ENCODE data around the gene NXPH4.

NXPH4 gene

DNA sequence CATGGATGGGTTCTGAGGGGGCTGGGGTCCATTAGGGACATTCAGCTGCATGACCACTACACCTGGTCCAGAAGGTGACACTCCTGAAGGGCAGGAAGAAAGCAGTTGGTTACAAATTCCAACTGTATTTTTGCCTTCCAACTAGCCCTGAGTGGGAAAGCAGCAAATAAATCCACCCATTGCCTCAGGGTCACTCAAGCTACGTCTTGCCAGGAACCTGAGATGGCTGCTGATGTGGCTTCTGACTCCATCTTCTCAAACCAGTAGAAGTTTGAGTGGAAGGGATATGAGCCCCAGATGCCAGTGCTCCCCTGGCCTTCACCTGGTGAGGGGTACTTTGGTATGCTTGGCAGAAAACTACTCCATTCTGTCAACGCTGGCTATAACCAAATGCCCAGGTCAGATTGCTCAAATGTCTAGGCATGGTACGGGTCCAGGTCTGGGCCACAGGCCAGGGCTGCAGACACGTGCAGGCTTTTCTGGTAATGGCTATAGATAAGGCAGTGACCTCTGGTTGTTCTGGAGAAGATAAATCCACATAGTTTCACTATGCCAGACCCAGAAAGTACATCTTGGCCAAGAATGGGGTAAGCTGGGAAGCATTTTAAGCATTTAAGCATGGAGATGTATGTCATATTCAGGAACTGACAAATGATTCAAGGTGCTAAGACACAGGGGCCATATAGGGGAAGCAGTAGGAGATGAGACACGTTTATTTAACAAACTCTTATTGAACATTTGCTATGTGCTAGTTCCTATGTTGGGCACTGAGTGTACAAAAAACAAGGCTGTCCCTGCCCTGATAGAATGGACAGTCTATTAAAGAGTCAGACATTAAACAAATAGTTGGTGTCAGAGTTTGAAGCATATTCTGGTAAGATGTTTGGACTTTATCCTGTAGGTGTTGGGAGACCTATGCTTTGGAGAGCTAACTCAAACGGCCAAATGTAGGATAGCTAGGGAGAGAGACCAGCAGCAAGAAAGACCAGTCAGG is 42.7 kb downstream of the NXPH4 start:
- TF ChIP-seq EP300 (IDR thresholded peaks at IDR 0.05; ENCODE audit: borderline replicate concordance) (no peak), NFIC (IDR thresholded peaks at IDR 0.05) (no peak)
- TF ChIP-seq, protein P1, sequence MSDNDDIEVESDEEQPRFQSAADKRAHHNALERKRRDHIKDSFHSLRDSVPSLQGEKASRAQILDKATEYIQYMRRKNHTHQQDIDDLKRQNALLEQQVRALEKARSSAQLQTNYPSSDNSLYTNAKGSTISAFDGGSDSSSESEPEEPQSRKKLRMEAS (IDR thresholded peaks at IDR 0.05): no peak

DNA sequence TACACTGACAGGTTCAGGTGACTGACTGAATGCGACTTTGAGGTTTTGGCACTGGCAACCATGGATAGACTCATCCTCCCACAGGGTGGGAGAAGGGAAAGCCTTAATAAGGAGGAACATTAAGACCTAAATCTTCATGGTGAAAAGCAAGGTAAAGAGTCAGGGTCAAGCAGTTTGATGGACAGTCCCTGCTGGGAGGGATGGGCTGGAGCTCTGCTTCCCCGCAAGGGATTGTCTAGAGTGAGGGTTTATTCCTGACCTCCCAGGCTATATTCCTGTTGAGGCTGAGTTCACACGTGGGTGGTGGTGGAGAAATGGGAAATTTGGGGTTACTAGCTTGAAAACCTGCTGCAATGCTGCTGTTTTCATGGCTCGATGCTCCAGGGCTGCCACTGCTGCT is 43.8 kb downstream of the NXPH4 start:
- TF ChIP-seq NFIC (IDR thresholded peaks at IDR 0.05) (no peak), CEBPB (IDR thresholded peaks at IDR 0.05) (no peak), EP300 (IDR thresholded peaks at IDR 0.05; ENCODE audit: borderline replicate concordance) (no peak), TCF12 (IDR thresholded peaks at IDR 0.05; ENCODE audit: low read depth) (no peak), EGR1 (IDR thresholded peaks at IDR 0.05) (no peak)

DNA sequence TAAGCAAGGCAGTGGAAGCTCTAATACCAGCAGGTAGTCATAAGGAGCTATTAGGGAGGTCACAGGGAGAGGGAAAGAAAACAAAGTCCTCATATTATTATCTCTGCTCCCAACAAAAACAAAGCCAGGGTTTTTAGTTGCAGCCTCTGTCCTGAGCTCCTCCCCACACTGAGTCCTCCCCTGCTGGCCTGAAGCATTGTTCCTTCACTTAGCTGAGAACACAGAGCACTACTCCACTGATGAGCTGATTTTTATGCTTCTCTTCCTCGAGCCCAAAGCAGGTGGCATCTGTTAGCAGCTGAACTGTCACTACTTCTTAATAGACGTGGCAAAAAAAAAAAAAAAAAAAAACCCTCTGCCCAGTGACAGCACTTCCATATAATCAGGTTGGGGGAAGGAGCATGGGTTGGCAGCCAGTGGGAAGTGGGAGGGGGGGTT is 44.9 kb downstream of the NXPH4 start:
- TF ChIP-seq EP300 (IDR thresholded peaks at IDR 0.05; ENCODE audit: borderline replicate concordance) (no peak), FOXM1 (IDR thresholded peaks at IDR 0.05; ENCODE audit: borderline replicate concordance, low read depth) (no peak), TAF1 (IDR thresholded peaks at IDR 0.05; ENCODE audit: low read depth) (no peak)
- TF ChIP-seq, protein P2, sequence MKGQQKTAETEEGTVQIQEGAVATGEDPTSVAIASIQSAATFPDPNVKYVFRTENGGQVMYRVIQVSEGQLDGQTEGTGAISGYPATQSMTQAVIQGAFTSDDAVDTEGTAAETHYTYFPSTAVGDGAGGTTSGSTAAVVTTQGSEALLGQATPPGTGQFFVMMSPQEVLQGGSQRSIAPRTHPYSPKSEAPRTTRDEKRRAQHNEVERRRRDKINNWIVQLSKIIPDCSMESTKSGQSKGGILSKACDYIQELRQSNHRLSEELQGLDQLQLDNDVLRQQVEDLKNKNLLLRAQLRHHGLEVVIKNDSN (IDR thresholded peaks at IDR 0.05): no peak

DNA sequence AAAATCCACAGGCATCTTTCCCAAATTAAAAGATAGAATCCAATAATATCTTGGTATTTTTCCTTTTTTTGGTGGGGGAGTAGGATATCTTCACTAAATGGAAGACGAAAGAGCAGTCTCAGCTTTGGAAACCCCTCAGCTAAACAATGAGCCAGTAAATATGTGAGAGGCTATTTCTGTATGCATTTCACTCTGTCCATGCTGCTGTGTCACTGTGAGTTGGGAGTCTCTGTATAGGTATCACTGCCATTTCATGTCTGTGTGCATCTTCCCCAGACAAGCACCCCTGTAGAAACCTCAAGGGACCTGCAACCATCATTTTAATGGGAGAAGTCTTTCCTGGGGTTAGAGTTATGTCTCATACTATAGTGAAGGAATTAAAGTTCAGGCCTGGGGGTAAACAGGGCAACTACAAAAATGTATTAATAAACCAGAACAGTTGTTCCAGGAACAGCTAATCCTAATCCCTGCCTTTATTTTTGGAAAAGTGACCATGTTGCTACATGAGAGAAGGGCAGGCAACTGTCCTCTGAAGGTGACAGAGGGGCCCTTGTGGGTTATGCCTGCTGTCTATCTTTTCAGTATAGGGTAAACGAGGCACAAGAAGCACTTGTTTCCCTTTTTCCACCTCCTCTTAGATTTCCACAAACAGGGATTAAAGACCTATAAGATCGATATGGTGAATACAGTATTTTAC is 45.7 kb downstream of the NXPH4 start:
- TF ChIP-seq TAF1 (IDR thresholded peaks at IDR 0.05; ENCODE audit: low read depth) (no peak), NFIC (IDR thresholded peaks at IDR 0.05) (no peak), EGR1 (IDR thresholded peaks at IDR 0.05) (no peak), RAD21 (IDR thresholded peaks at IDR 0.05; ENCODE audit: low read depth) (no peak)
- TF ChIP-seq, protein P2 (IDR thresholded peaks at IDR 0.05): no peak

DNA sequence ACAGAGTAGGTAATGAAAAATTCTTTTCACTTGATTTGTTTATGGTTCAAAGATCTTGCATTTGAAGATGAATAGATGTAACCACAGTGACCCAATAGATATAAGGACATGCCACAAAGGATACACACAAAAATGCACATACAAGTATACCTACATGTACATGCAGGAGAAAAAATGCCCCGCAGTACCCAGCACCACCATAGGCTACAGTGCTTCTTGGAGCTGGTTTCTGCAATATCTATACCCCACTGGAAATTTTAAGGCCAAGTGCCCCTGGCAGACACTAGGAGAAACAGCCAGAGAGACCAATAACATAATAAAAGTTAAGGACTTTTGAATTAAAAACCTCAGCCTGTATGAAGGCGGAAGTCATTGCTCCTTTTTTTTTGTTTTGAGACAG is 46.5 kb downstream of the NXPH4 start:
- no peak for TF ChIP-seq NFIC (IDR thresholded peaks at IDR 0.05)
- no peak for TF ChIP-seq EGR1 (IDR thresholded peaks at IDR 0.05)
- TF ChIP-seq CREB1 (IDR thresholded peaks at IDR 0.05; ENCODE audit: low read depth): no peak
- TF ChIP-seq, protein P1 (IDR thresholded peaks at IDR 0.05): no peak
- no peak for TF ChIP-seq RAD21 (IDR thresholded peaks at IDR 0.05; ENCODE audit: low read depth)
- TF ChIP-seq CEBPB (IDR thresholded peaks at IDR 0.05): no peak
- TF ChIP-seq YY1 (IDR thresholded peaks at IDR 0.05; ENCODE audit: low read depth): no peak
- TF ChIP-seq, protein P3, sequence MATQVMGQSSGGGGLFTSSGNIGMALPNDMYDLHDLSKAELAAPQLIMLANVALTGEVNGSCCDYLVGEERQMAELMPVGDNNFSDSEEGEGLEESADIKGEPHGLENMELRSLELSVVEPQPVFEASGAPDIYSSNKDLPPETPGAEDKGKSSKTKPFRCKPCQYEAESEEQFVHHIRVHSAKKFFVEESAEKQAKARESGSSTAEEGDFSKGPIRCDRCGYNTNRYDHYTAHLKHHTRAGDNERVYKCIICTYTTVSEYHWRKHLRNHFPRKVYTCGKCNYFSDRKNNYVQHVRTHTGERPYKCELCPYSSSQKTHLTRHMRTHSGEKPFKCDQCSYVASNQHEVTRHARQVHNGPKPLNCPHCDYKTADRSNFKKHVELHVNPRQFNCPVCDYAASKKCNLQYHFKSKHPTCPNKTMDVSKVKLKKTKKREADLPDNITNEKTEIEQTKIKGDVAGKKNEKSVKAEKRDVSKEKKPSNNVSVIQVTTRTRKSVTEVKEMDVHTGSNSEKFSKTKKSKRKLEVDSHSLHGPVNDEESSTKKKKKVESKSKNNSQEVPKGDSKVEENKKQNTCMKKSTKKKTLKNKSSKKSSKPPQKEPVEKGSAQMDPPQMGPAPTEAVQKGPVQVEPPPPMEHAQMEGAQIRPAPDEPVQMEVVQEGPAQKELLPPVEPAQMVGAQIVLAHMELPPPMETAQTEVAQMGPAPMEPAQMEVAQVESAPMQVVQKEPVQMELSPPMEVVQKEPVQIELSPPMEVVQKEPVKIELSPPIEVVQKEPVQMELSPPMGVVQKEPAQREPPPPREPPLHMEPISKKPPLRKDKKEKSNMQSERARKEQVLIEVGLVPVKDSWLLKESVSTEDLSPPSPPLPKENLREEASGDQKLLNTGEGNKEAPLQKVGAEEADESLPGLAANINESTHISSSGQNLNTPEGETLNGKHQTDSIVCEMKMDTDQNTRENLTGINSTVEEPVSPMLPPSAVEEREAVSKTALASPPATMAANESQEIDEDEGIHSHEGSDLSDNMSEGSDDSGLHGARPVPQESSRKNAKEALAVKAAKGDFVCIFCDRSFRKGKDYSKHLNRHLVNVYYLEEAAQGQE (IDR thresholded peaks at IDR 0.05; ENCODE audit: low read depth): no peak
- TF ChIP-seq TEAD4 (IDR thresholded peaks at IDR 0.05): no peak

DNA sequence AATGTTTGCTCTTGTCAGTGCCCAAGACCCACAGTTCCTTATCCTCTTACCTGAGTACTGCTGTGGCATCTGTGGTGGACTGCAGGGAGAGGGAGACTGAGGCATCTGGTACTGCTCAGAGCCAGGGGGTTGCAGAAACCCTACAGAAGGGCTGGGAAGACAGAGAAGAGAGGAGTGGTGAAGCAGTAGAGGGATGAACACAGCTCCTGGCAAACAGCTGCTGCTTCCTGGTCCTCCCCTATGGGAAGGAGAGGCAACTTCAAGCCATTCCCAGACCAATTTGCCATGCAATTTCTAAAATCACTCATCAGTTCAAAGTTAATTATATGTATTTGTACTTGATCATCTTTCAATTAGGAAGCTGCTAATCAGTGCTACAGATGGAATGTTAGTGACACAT is 50.1 kb downstream of the NXPH4 start:
- no peak for TF ChIP-seq YY1 (IDR thresholded peaks at IDR 0.05; ENCODE audit: low read depth)

DNA sequence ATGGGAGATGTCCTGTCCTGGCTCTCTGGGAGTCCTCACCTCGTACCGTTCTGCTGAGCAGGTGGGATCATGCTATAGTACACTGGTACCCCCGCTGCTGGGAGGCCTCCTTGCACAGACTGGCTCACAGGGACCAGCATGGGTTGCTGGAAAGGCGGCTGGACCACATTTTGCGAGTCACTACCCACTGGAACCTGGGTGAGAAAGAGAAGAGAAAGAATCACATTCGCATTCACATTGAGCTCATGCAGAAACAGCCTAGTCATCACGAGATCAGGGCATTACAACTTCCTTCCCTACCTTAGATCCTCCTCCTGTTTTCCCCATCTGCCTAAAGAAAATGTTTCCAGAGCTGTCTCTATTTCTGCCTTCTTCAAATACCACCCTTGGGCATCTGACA is 51.7 kb downstream of the NXPH4 start:
- TF ChIP-seq ZBTB7A (IDR thresholded peaks at IDR 0.05; ENCODE audit: low read depth) (no peak), RAD21 (IDR thresholded peaks at IDR 0.05; ENCODE audit: low read depth) (no peak), CEBPB (IDR thresholded peaks at IDR 0.05) (no peak), TEAD4 (IDR thresholded peaks at IDR 0.05) (no peak), EGR1 (IDR thresholded peaks at IDR 0.05) (no peak), TCF12 (IDR thresholded peaks at IDR 0.05; ENCODE audit: low read depth) (no peak), CREB1 (IDR thresholded peaks at IDR 0.05; ENCODE audit: low read depth) (no peak), FOXM1 (IDR thresholded peaks at IDR 0.05; ENCODE audit: borderline replicate concordance, low read depth) (no peak), NFIC (IDR thresholded peaks at IDR 0.05) (no peak), EP300 (IDR thresholded peaks at IDR 0.05; ENCODE audit: borderline replicate concordance) (no peak), YY1 (IDR thresholded peaks at IDR 0.05; ENCODE audit: low read depth) (no peak), TAF1 (IDR thresholded peaks at IDR 0.05; ENCODE audit: low read depth) (no peak)
- TF ChIP-seq, protein P2 (IDR thresholded peaks at IDR 0.05): no peak
- TF ChIP-seq, protein P3 (IDR thresholded peaks at IDR 0.05; ENCODE audit: low read depth): no peak
- TF ChIP-seq, protein P1 (IDR thresholded peaks at IDR 0.05): no peak
